ENCODE data around the gene TMEM163. TPM values are rescaled to one million over a fixed set of nuclear protein-coding genes. Genes with fewer than 3 reads are reported as not detected.

TMEM163 gene
- total and polyA plus RNA-seq, 3 donors from 2014 or later = 24.0 to 44.3 (median 37.3) TPM

- TF ChIP-seq, protein P1, sequence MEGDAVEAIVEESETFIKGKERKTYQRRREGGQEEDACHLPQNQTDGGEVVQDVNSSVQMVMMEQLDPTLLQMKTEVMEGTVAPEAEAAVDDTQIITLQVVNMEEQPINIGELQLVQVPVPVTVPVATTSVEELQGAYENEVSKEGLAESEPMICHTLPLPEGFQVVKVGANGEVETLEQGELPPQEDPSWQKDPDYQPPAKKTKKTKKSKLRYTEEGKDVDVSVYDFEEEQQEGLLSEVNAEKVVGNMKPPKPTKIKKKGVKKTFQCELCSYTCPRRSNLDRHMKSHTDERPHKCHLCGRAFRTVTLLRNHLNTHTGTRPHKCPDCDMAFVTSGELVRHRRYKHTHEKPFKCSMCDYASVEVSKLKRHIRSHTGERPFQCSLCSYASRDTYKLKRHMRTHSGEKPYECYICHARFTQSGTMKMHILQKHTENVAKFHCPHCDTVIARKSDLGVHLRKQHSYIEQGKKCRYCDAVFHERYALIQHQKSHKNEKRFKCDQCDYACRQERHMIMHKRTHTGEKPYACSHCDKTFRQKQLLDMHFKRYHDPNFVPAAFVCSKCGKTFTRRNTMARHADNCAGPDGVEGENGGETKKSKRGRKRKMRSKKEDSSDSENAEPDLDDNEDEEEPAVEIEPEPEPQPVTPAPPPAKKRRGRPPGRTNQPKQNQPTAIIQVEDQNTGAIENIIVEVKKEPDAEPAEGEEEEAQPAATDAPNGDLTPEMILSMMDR (IDR thresholded peaks at IDR 0.05) = no peak
- H3K4me3 ChIP-seq = no peak overlapping the region
- 90 to 92% methylated on average over 1 of the region's 1 CpG for WGBS, 2 donors
- H3K36me3 ChIP-seq (ENCODE audit: low read depth, missing control alignments) = no peaks in the 10 kb centered on the region
- H3K4me1 ChIP-seq = no peaks in the 10 kb centered on the region
- no peaks in the 10 kb centered on the region for H3K9me3 ChIP-seq
- H3K27ac ChIP-seq = no peak overlapping the region
- intact Hi-C loops (cut with DNase I; ENCODE audit: low total_unique reads) = no loop called here
- no peak for DNase-seq
- no peaks in the 10 kb centered on the region for H3K27me3 ChIP-seq
These were observed 75.9 kb downstream of the TMEM163 start for GRCh38 chr2:134642938-134643337.

- Histone ChIP-seq H3K27ac (no peak overlapping the region), H3K4me3 (no peak overlapping the region), H3K9me3 (no peaks in the 10 kb centered on the region), H3K36me3 (ENCODE audit: low read depth, missing control alignments) (no peaks in the 10 kb centered on the region), H3K4me1 (no peaks in the 10 kb centered on the region), H3K27me3 (no peaks in the 10 kb centered on the region)
- WGBS, 2 donors = 82 to 83% methylated on average over 4 of the region's 4 CpGs
- intact Hi-C loops (cut with DNase I; ENCODE audit: low total_unique reads) = no loop called here
- no peak for TF ChIP-seq POLR2A (IDR thresholded peaks at IDR 0.05)
- TF ChIP-seq, protein P1 (IDR thresholded peaks at IDR 0.05) = no peak
- DNase-seq = no peak
These were observed 78.3 kb downstream of the TMEM163 start for GRCh38 chr2:134640494-134640893.

DNA sequence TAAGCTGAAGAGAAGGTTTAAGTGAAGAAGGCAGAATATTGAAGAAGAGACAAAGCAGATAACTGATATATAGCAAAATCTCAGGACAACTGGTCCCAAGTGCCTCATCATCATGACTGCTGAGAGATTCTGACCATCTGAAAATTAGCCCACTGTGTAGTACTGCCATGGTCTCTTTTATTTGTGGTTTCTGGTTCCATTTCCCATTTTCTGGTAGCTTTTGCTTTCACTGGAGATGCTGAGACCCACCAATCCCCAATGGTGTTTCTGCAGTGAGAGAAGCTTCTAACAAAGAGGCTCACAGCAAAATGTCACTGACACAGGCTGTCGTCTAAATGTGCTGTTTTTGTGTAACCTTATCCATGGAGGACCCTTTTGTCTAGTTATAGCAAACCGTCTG, 79.5 kb downstream of the TMEM163 start:
- WGBS, 2 donors = 83 to 85% methylated on average over 2 of the region's 2 CpGs

DNA sequence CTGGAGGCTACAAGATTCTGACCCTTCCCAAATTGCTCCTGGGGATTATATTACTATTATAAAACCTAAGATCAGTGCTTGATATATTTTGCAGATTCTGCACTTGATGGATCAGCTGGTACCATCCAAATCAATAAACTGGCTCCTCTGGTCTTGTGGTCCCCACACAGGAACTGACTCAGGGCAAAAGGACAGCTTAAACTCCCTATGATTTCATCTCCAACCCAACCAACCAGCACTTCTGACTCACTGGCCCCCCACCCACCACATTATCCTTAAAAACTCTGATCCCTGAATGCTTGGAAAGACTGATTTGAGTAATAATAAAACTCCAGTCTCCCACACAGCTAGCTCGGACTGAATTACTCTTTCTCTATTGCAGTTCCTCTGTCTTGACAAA, 82.1 kb downstream of the TMEM163 start:
- intact Hi-C loops (cut with DNase I; ENCODE audit: low total_unique reads) = no loop called here
- no peak overlapping the region for H3K4me3 ChIP-seq
- no peak overlapping the region for H3K27ac ChIP-seq
- whole genome bisulfite sequencing, 2 donors = 86 to 97% methylated on average over 1 of the region's 1 CpG
- H3K36me3 ChIP-seq (ENCODE audit: low read depth, missing control alignments) = no peaks in the 10 kb centered on the region
- no peak for DNase-seq
- H3K27me3 ChIP-seq = no peaks in the 10 kb centered on the region
- H3K4me1 ChIP-seq = no peaks in the 10 kb centered on the region
- no peaks in the 10 kb centered on the region for H3K9me3 ChIP-seq
- TF ChIP-seq, protein P1 (IDR thresholded peaks at IDR 0.05) = no peak
- no peak for TF ChIP-seq POLR2A (IDR thresholded peaks at IDR 0.05)

More for the DNA sequence above, 79.5 kb downstream of the TMEM163 start:
- intact Hi-C loops (cut with DNase I; ENCODE audit: low total_unique reads) = no loop called here
- Histone ChIP-seq H3K27ac (no peak overlapping the region), H3K9me3 (no peaks in the 10 kb centered on the region), H3K36me3 (ENCODE audit: low read depth, missing control alignments) (no peaks in the 10 kb centered on the region), H3K4me1 (no peaks in the 10 kb centered on the region), H3K27me3 (no peaks in the 10 kb centered on the region), H3K4me3 (no peak overlapping the region)
- TF ChIP-seq, protein P1 (IDR thresholded peaks at IDR 0.05) = no peak
- TF ChIP-seq POLR2A (IDR thresholded peaks at IDR 0.05) = no peak
- no peak for DNase-seq

GRCh38 chr2:134634054-134634753, 84.6 kb downstream of the TMEM163 start:
- no peaks in the 10 kb centered on the region for H3K4me1 ChIP-seq
- H3K36me3 ChIP-seq (ENCODE audit: low read depth, missing control alignments) = no peaks in the 10 kb centered on the region
- no peaks in the 10 kb centered on the region for H3K27me3 ChIP-seq
- no peaks in the 10 kb centered on the region for H3K9me3 ChIP-seq
- H3K4me3 ChIP-seq = no peak overlapping the region
- no peak for TF ChIP-seq POLR2A (IDR thresholded peaks at IDR 0.05)
- TF ChIP-seq, protein P1 (IDR thresholded peaks at IDR 0.05) = no peak
- no peak overlapping the region for H3K27ac ChIP-seq
- DNase-seq = no peak
- intact Hi-C loops (cut with DNase I; ENCODE audit: low total_unique reads) = no loop called here
- 74 to 93% methylated on average over 2 of the region's 2 CpGs for WGBS, 2 donors
